Hepatocyte (in vitro differentiated cells): ENCODE measurements around the gene THOC2. TPM values are rescaled to one million over a fixed set of nuclear protein-coding genes. Genes with fewer than 3 reads are reported as not detected.
"Not testable (repeated sequence)": the region's sequence is repeated elsewhere in the genome, so short reads cannot be mapped to it uniquely, and the experiment has no call there.

Experiments
- DNase-seq: peaks from one replicate; pipeline ENCODE4 v3.0.0-alpha.2; 2016; ENCODE audit warnings: low spot score
- H2AFZ ChIP-seq: fragments of 200-600 bp; sonication (generic); 2 replicates; pipeline ENCODE4 v1.6.0; 2016; ENCODE audit warnings: antibody characterized with exemption, mild to moderate bottlenecking
- H3K27ac ChIP-seq: fragments of 200-600 bp; sonication (generic); 2 replicates; pipeline ENCODE4 v1.5.1; 2016; ENCODE audit warnings: mild to moderate bottlenecking
- H3K27me3 ChIP-seq: fragments of 200-600 bp; sonication (generic); 2 replicates; pipeline ENCODE4 v1.6.1; 2016
- H3K36me3 ChIP-seq: fragments of 200-600 bp; sonication (generic); replicated peaks from 2 replicates; pipeline ENCODE4 v1.5.1; 2016; ENCODE audit warnings: low read depth; ENCODE audit not compliant: insufficient read depth
- H3K4me1 ChIP-seq: fragments of 200-600 bp; sonication (generic); 2 replicates; pipeline ENCODE4 v1.5.1; 2016; ENCODE audit warnings: mild to moderate bottlenecking, moderate library complexity; ENCODE audit not compliant: insufficient read depth
- H3K4me2 ChIP-seq: fragments of 200-600 bp; sonication (generic); 2 replicates; pipeline ENCODE4 v1.6.0; 2016
- H3K4me3 ChIP-seq: fragments of 200-600 bp; sonication (generic); 2 replicates; pipeline ENCODE4 v1.5.1; 2016; ENCODE audit warnings: mild to moderate bottlenecking
- H3K79me2 ChIP-seq: fragments of 200-600 bp; sonication (generic); 2 replicates; pipeline ENCODE4 v1.6.0; 2017; ENCODE audit warnings: mild to moderate bottlenecking
- H3K9me2 ChIP-seq: fragments of 200-600 bp; sonication (generic); replicated peaks from 2 replicates; pipeline ENCODE4 v1.6.0; 2017; ENCODE audit warnings: mild to moderate bottlenecking; ENCODE audit not compliant: insufficient read depth
- H3K9me3 ChIP-seq: fragments of 200-600 bp; sonication (generic); 2 replicates; pipeline ENCODE4 v1.5.1; 2016; ENCODE audit warnings: low read depth, mild to moderate bottlenecking
- H4K20me1 ChIP-seq: fragments of 200-600 bp; sonication (generic); 2 replicates; pipeline ENCODE4 v1.6.0; 2016; ENCODE audit warnings: mild to moderate bottlenecking; ENCODE audit not compliant: insufficient read depth, poor library complexity, severe bottlenecking
- CTCF ChIP-seq: fragments of 200-600 bp; sonication (generic); IDR thresholded peaks from 2 replicates; pipeline ENCODE4 v1.5.1; 2016; ENCODE audit warnings: antibody characterized with exemption, mild to moderate bottlenecking; ENCODE audit not compliant: poor library complexity
- EZH2 ChIP-seq: fragments of 200-600 bp; sonication (generic); IDR thresholded peaks from 2 replicates; pipeline ENCODE4 v1.6.1; 2016; ENCODE audit warnings: antibody characterized with exemption, mild to moderate bottlenecking, borderline replicate concordance
- EZH2phosphoT487 ChIP-seq: fragments of 200-600 bp; sonication (generic); IDR thresholded peaks from one replicate; pipeline ENCODE4 v1.6.1; 2018; ENCODE audit warnings: antibody characterized with exemption, mild to moderate bottlenecking, low read depth, moderate library complexity; ENCODE audit not compliant: unreplicated experiment, severe bottlenecking
- WGBS: methylation state at CpG from one replicate; pipeline ENCODE4 v1.1.6; 2016; ENCODE audit warnings: low lambda C conversion rate; ENCODE audit errors: missing lambda C conversion rate; 5-methylcytosine and 5-hydroxymethylcytosine counted together
- polyA plus RNA-seq: library from polyadenylated mRNA; unstranded; fragments of >200 nt; fragmentation: Nextera tagmentation; extraction: Ambion mirVana; gene quantifications from 2 replicates; pipeline ENCODE4 v1.2.1, GENCODE V29; 2016
- total RNA-seq: library from RNA; depleted of rRNA; stranded (reverse); fragments of >200 nt; gene quantifications from 2 replicates; pipeline ENCODE4 v1.2.3, GENCODE V29; 2014

The THOC2 gene
- total and polyA plus RNA-seq, 2 experiments from 2014 or later = 66.0 to 95.6 TPM

- Histone ChIP-seq H3K79me2 (peaks cover 98% of the 10 kb centered on the region), H3K4me3 (no peak overlapping the region), H2AFZ (no peak overlapping the region), H3K36me3 (no peaks in the 10 kb centered on the region), H3K27ac (no peak overlapping the region), H4K20me1 (peaks cover 25% of the 10 kb centered on the region), H3K27me3 (no peaks in the 10 kb centered on the region), H3K4me1 (no peaks in the 10 kb centered on the region), H3K4me2 (no peak overlapping the region), H3K9me2 (no peaks in the 10 kb centered on the region), H3K9me3 (no peaks in the 10 kb centered on the region)
- 57% methylated on average over 2 of the region's 2 CpGs for WGBS
- TF ChIP-seq CTCF (no peak), EZH2 (no peak), EZH2phosphoT487 (no peak)
- DNase-seq = no peak
Measured at GRCh38 chrX:123720486-123720885, 12.4 kb downstream of the THOC2 start.

GRCh38 chrX:123713841-123714240, 19.0 kb downstream of the THOC2 start:
- TF ChIP-seq CTCF (no peak), EZH2 (no peak), EZH2phosphoT487 (no peak)
- Histone ChIP-seq H3K4me3 (no peak overlapping the region), H3K27ac (no peak overlapping the region), H3K79me2 (peaks cover 79% of the 10 kb centered on the region), H4K20me1 (peaks cover 3% of the 10 kb centered on the region), H2AFZ (no peak overlapping the region), H3K36me3 (no peaks in the 10 kb centered on the region), H3K9me3 (no peaks in the 10 kb centered on the region), H3K4me2 (no peak overlapping the region), H3K27me3 (no peaks in the 10 kb centered on the region), H3K9me2 (no peaks in the 10 kb centered on the region), H3K4me1 (no peaks in the 10 kb centered on the region)
- no peak for DNase-seq

- DNase-seq = no peak
- Histone ChIP-seq H3K4me1 (no peaks in the 10 kb centered on the region), H3K27ac (no peak overlapping the region), H3K27me3 (no peaks in the 10 kb centered on the region), H3K9me2 (no peaks in the 10 kb centered on the region), H3K36me3 (no peaks in the 10 kb centered on the region), H2AFZ (no peak overlapping the region), H3K79me2 (peaks cover 78% of the 10 kb centered on the region), H3K4me2 (no peak overlapping the region), H3K9me3 (no peaks in the 10 kb centered on the region), H4K20me1 (no peaks in the 10 kb centered on the region), H3K4me3 (no peak overlapping the region)
- TF ChIP-seq EZH2phosphoT487 (no peak), EZH2 (no peak), CTCF (no peak)
- WGBS = 63% methylated on average over 4 of the region's 4 CpGs
Measured at GRCh38 chrX:123713434-123713833, 19.4 kb downstream of the THOC2 start.

GRCh38 chrX:123711201-123711600, 21.7 kb downstream of the THOC2 start:
- H3K79me2 ChIP-seq = peaks cover 59% of the 10 kb centered on the region
- H3K4me3 ChIP-seq, DNase-seq, H3K9me3 ChIP-seq, H3K27me3 ChIP-seq, H3K27ac ChIP-seq, H4K20me1 ChIP-seq, H3K4me2 ChIP-seq, H2AFZ ChIP-seq, H3K4me1 ChIP-seq, H3K36me3 ChIP-seq, H3K9me2 ChIP-seq: not testable (repeated sequence)
- WGBS = 89% methylated on average over 5 of the region's 5 CpGs
